HG02870 (cell line): ENCODE measurements around the gene LTBP4.

Experiments used
- ATAC-seq: cut with Tn5 transposase; IDR thresholded peaks from one replicate; pipeline ENCODE4 v1.9.1; 2021; ENCODE audit warnings: mild to moderate bottlenecking, moderate library complexity; ENCODE audit not compliant: unreplicated experiment

LTBP4 gene

GRCh38 chr19:40609561-40610395 is 8.6 kb downstream of the LTBP4 start:
- no peak for ATAC-seq

GRCh38 chr19:40610396-40611064 is 9.4 kb downstream of the LTBP4 start:
- ATAC-seq: no peak

- no peak for ATAC-seq
These were observed 9.9 kb downstream of the LTBP4 start for GRCh38 chr19:40611096-40611495.

- ATAC-seq: no peak
These were observed 10.9 kb downstream of the LTBP4 start for GRCh38 chr19:40611900-40612698.

GRCh38 chr19:40612831-40613689 is 11.9 kb downstream of the LTBP4 start:
- ATAC-seq: no peak

GRCh38 chr19:40613690-40614621 is 12.8 kb downstream of the LTBP4 start:
- peak; percentile 53 for ATAC-seq

- ATAC-seq: no peak
These were observed 13.6 kb downstream of the LTBP4 start for GRCh38 chr19:40614622-40615411.

- no peak for ATAC-seq
These were observed 15.0 kb downstream of the LTBP4 start for GRCh38 chr19:40616178-40616577.

- no peak for ATAC-seq
These were observed 15.8 kb downstream of the LTBP4 start for GRCh38 chr19:40616941-40617340.

GRCh38 chr19:40617961-40618360 is 16.8 kb downstream of the LTBP4 start:
- no peak for ATAC-seq

- ATAC-seq: no peak
These were observed 18.4 kb downstream of the LTBP4 start for GRCh38 chr19:40619333-40620160.

GRCh38 chr19:40620161-40620485 is 19.0 kb downstream of the LTBP4 start:
- no peak for ATAC-seq

GRCh38 chr19:40621283-40621682 is 20.1 kb downstream of the LTBP4 start:
- ATAC-seq: no peak

GRCh38 chr19:40621966-40622772 is 21.0 kb downstream of the LTBP4 start:
- no peak for ATAC-seq

GRCh38 chr19:40622773-40623075 is 21.6 kb downstream of the LTBP4 start:
- no peak for ATAC-seq

GRCh38 chr19:40623403-40624251 is 22.5 kb downstream of the LTBP4 start:
- ATAC-seq: no peak
